Activated T-cell treated with anti-CD3 and anti-CD28 coated beads for 24 hours (primary cell): ENCODE measurements around the gene SPATA32.

Source experiments
- DNase-seq: peaks from one replicate; pipeline ENCODE4 v3.0.0-alpha.2; 2020; ENCODE audit warnings: low read depth

The SPATA32 gene

DNA sequence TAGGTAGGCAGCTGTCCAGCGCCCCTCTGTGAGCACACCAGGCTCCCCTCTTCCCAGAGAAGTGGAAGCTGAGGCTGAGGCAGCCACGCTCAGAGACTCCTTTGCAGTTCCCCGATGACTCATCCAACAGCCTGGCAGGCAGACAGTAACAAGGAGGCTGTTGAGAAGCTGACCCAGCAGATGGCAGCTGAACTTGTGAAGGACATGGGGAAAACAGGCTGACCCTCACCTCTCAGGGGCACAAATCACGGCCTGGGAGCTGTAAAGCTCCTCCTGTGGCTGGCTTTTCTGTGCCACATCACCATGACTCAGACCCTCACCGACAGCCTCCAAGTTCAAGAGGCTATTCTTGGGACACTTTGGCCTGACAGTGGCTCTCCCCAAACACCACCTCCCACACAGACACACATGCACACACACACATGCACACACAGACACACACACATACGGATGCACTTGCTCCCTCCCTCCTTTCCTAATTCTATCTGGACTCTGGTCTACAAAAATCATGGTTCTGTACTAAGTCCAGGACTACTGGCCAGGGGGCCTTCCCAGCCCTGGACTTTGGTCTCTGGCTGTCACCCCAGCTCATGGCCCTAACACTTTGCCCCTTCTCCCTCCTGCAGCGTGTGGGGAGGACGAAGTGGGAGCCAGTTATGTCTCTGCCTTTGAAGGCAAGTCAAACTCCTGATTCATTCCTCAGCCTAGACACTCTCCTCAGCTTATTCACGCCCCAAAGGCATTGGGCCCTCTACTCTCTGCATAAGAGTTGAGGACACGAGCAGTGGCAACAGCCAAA lies 31.7 kb upstream of the SPATA32 start:
- DNase-seq, result no peak

DNA sequence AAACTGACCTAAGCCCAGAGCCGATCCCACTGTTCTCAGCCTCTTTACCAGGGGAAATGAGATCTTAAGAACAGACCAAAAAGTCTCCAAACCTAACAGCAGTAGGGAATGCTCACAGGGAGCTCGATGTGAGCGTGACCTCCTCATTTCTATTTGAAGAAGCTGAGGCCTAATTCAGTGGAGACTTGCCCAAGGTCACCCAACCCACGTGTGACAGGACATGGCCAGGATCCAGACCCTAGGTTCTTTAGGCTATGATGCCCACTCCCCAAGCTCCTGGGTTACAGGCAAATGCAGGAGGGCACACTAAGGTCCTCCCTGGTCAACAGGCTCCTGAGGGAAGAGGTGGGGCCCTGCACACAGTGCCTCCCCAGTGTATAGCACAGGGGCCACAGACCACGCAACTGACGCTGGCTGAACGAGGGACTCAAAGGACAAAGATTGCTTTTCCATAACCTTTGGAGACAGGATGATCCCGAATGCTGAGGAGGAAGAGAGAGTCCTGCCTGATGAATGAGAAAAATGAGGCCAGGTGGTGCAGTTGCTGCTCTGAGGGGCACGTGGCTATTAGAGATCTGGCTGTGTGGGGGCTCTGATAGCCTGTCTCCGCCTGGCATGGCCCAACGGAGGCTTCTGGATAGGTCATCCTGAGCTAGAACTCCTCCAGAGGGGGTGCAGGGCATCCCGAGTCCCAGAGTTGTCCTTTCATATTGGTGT lies 31.0 kb upstream of the SPATA32 start:
- no peak for DNase-seq

DNA sequence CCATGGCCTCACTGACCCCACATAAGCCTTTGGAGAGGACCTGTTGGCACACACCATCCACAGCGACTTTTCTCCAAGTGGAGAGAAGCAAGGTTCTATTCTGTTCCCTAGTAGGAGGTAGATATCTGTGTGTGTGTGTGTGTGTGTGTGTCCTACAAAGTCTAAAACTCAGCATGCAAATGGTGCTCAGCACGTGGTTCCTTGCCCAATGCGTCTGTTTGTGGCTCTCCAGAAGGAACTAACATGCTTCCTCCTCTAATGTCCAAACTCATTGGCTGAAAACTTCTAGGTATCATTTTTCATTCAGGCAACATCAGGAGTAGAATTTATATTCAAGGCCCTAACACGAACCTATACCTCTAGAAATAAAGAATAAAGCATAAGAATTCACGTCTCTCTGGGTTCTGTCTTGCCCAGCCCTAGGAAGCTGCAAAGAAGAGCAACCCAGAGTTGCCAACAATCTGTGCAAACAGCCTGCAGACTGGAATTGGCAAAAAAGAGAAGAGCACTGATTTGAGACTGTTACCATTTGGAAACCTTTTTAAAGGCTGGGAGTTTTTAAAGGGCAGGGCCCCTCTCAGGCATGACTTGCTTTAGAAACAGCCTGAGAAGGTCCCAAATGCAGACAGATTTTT lies 29.4 kb upstream of the SPATA32 start:
- no peak for DNase-seq

DNA sequence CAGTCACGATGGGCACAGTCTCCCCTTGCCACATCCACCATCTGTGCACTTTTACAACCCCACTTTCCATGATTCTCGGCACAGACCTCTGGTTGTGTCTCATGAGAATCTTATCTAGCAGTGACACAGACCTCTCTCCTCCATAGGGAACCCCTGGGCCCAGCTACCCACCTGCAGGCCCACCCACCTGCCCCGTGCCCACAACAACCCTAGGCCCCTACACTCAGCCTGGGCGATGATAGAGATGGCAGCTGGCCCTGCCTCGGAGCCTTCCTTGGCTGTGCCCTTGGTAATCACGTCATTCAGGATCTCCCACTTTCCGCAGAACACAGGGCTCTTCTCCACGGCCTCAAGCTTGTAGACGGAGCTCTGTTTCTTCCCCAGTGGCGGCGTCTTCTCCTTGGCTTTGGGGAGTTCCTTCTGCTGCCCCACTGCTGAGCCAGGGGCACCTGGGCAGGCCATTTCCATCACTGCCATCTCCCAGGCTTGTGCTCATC lies 28.4 kb upstream of the SPATA32 start:
- DNase-seq, result no peak

DNA sequence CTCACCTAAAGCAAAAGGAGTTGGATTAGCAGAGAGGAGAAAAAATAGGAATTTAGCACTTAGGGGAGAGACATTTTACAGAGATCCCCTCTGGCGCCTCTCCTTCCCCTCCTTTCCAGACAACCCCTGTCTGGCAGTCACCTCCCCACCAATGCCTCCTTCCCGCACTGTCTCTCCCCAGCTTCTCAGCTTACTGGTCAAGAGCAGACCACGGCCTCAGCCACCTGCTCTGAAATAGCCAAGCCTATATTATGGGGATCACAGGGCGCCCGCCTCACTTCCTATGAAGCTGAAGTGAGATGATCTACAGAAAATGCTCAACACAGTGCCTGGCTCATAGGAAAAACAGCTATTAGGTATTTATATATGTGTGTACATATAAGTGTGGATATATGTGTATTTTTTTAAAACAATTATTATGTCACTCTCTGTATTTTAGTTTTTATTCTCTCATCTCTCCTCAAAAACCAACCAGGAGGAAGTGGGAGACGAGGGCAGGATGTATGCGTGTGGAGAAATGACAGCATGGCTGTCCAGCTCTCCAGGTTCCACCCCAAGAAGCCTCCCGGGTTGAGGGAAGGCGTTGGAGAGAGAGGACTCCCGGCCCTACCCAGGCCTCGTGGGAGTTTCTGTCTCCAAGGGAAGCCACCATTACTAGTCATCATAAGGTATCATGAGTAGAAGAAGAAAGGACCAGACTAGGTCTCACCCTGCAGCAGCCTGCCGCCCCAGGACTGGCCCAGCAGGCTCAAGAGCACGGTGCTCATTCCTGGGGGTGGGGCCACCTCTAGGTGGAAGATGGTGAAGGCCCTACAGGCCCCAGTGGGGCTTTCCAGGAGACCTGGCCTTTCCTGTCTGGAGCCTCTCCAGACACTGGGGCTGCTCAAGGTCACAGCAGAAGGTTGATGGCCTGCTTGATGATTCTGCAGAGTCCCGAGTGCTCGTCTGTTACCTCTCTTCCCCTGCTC lies 27.7 kb upstream of the SPATA32 start:
- DNase-seq, result no peak

DNA sequence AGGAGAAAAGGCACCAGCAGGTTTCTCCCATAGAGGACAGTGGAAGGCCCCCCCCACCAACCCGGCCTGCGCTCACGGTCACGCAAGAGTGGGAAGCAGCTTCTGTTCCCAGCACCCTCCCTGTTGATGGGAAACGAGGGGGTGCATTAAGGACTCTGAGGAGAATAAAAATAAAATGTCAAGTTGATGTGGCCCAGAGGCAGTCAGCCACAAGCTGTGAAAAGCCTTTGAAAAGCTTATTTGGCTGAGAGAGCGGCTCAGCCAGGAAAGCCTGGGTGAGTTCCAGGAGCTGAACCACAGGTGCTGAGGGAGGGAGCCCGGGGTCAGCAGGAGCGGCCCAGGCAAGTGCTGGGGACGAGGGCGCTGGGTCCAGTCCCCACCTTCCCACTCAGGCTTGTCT lies 26.9 kb upstream of the SPATA32 start:
- no peak for DNase-seq

DNA sequence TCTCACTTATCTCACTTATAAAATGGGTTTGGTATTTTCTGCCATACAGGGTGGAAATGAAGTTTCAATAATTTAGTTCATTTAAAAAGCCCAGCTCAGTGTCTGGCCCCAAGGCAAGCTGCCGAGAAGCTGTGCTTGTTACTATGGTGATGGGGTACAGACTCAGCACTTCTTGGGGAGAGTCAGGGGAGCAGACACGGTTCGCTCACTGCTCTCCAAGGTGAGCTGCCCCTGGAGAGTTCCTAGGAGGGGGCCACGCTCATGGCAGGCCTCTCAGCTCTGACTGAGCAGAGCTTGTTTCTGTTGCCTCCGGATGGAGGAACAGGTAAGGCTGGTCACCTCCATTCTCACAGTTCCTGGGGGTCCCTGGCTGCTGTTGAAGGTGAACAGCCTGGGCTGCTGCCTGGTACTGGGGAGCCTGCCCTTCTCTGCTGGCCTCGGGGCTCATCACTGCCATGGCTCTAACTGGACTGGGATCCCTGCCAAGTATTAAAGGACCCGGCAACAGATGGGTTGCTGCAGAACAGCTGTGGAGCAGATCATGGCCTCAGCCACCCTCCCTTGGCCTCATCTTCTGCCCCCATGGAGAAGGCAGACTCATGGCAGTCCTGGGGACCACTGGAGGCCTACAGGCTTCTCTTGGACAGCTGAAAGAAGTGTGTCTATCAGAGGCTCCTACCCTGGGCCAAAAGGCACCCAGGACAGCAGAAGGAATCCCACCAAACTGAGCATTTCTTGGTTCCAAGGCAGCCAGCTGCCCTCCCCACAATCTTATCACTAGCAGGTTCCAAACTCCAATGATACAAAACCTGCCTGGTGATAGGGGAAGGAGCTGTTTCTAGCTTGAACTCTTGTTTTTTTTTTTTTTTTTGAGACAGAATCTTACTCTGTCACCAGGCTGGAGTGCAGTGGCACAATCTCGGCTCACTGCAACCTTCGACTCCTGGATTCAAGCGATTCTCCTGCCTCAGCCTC lies 25.9 kb upstream of the SPATA32 start:
- no peak for DNase-seq

DNA sequence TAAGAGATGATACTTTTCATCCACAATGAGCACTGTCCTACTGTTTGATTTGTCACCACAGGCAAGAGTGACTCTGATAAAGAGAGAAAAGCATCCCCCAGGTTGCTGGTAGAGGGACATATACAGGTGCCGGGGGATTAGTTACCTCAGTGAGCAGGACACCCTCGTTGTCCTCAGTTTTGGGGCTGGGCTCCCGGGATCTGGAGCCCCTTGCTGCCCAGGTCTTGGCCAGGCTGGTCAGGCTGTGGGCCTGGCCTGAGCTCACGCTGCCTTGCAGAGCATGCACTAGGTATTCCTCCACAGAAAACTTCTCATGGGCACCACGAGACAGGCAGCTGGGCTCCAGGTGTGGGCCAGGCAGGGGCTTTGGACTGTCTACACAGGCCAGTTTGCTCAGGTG lies 24.4 kb upstream of the SPATA32 start:
- DNase-seq, result no peak

DNA sequence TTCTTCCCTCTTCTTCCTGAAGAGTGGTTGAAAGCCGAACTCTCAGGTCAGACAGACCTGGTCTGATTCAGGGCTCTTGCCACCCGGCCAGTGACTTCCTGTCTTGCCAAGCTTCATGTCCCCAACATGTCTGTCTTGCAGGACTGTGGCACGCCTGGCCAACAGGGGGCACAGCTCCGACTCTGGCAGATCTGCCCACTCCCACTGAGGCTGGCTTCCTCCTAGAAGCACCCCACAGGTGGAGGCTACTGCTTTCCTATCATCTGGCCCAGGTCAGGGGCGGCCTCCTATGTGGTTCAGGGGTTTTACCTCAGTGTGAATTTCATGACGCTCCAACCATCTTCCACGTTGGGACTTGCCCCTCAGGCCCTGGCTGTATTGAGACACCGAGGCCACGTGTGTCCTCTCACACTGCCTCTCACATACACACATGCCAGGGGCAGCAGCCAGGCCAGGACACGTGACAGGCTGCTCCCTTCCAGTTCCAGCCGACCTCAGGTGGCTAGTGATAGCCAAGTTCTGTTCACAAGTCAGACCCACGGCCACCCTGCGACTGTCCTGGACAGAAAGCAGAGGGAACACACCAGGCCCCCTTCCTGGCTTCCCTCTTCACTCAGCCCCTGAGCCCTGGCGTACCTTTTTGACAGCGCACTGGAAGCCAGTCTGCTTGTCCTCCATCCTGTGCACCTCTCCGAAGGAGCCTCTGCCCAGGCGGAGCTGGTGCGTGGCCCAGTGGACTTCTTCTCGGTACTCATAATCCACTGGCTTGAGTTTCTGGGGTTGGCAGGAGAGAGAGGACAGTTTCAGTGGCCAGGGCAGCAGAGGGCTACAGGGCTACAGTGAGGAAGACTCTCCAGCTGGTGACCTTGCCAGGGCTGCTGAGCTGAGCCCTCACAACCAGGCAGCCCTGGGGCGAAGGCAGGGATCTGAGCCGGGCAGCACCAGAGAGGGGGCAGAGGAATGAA lies 22.6 kb upstream of the SPATA32 start:
- no peak for DNase-seq

DNA sequence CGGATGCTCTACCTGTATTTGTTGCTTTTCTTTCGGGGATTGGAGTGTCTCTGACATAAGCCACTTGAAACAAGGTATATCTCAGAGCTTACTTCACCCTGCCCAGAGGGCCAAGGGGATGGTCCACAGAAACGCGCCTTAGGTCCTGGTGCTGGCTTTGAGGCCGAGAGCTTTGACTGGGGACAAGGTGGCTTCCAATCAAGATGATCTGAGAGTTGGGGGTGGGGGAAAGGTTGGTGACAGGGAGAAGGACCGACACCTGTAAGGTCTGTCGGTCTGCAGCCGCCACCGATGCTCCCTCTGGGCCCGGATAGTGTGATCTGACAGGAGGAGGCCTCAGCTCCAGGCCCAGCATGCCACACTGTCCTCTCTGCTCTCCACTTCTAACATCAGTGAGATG lies 21.8 kb upstream of the SPATA32 start:
- no peak for DNase-seq

DNA sequence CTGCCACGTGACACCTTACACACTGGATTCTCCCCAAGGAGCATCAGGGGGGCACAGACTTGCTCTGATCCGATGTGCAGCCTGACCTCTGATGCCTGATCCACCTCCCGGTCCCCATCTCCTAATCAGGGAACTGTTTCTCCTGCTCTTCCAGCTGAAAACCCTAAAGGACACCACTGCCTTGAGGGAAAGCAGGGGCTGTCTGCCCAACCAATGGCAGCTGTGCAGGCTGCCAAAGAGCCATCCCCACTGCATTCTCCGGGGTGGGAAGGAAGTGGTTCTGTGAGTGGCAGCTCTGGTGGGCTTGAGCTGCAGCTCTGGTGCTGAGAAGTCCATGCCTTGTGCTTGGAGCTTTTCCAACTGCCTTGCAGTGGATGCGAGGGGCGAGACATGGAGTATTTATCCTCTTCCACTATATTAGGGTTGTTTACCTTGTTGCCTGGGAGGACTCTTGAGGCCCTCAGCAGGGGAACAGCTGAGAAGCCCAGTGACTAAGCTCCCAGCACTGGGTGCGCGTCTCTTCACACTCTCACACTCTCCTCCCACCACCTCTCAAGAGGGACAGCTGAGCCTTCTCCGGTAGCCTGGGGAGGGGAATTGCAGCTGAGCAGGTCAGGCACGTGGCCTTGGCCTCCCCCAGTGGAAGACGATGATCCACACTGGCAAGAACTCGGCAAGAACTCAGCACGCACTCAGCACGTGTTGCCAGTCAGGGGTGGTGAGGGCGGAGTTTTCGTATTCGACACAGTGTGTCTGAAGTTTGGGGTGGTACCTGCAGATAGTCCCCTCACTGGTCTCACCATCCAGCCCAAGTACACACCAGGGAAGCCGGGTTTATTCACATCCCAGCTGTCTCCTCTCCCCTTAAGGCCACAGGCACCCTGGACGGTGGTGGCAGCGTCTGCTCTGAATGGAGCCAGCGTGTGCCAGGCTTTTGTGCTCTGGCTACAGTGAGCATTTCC lies 21.1 kb upstream of the SPATA32 start:
- DNase-seq, result no peak

DNA sequence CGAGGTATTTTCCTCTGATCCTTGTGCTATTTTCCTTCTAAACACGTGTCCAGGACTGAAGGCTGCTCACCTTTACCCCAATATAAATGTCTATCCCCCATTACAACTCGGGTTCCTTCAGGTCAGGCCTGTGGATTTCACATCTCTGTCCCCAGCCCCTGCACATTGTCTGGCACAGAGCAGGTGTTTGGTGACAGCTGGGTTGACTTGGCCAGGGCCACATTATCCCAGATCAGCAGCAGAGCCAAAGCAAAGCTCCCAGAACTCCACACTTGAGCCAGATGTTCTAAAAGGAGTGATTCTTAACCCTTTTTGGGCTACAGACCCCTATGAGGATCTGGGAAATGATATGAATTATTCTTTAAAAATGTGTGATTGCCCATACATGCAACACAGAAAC lies 18.0 kb upstream of the SPATA32 start:
- no peak for DNase-seq

DNA sequence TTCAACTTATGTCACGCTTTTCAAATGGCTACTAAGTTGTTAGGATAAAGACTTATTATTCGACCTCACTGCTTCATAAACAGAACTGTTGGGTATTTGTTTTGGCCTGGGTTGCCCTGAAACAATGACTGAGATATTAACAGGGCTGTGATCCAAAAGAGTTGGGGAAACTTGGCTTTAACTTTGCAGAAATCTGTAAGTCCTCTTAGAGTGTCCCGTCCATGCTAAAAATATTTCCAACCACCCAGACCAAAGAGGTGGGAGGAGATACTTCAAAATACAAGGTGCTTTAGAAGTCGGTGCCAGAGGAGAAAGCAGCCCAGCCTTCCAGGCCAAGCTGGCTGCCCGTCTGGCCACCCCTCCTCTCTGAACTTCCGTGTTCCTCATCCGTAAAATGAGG lies 16.1 kb upstream of the SPATA32 start:
- DNase-seq, result no peak

DNA sequence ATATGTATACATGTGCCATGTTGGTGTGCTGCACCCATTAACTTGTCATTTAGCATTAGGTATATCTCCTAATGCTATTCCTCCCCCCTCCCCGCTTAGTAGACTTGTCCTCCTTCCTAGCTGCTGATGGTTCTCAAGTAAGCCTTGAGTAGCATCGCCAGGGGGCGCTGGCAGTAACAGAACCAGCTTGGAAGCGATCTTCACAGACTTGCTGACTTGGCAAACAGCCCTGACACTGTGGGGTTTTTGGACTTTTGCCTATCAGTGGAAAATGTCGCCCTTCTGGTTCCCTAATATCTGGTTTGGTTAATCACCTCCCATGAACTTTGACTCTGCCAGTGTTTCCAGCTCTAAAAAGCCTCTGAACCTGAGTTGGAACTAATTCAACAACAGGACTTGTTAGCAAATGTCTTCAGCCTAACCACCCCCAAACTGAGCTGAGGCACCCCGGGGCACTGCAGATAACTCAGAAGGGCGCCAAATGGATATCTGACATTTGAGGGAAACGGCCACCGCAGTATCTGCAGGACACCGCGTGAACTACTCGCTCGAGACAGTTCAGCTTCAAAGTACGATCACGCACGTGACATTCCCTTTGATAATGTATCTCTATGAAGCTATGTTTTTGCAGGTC lies 15.4 kb upstream of the SPATA32 start:
- DNase-seq, result peak; percentile 82

DNA sequence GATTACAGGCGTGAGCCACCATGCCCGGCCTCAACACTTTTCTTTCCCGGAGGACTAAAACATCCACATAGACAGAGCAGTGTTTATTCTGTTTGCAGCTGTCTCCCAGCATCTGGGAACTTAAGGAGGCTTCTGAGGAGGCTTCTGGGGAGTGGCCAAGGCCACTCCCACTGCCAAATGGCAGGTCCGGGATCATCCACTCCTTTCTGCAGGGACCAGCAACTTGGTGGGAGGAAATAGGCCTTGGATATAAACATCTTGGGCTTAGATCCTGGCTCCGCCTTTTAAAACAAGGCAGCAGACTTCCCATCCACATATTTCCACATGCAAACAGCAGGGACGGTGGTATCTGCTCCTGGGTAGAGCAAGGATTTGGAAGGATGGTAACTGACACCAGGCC lies 14.1 kb upstream of the SPATA32 start:
- DNase-seq, result no peak

DNA sequence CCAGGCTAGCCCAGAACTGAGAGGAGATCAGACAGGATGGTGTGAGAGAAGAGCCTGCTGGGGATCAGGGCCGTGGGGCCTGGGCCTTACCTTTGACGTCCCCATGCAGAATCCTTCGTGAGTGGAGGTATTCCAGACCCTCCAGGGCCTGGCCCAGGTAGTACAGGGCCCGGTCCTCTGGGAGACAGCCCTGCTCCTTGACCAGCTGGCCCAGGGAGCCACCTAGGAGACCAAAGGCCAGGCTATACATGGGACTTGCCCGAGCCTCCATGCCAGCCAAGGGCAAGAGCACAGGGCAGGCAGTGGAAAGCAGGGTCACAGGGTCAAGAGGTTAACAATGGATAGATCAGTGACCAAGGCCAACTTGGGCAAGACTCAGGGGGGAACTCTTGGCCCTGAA lies 12.1 kb upstream of the SPATA32 start:
- no peak for DNase-seq

DNA sequence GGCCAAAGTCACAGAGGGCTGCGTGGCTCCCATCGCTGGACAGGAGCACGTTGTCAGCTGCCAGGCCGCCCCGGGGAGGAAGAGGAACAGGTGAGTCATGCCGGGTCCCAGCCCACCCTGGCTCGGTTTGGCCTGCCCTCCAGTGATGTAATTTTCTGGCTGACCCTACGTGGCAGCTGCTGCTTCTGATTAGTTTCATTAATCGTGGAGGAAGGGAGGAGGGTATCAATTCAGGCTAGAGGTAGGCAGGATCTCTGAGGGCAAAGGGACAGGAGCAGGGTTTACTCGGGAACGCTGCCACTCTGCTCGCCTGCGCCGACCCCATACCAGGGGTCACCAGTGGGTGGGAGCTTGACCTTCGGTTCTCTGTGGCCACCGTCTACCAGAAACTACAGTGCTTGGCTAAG lies 11.7 kb upstream of the SPATA32 start:
- DNase-seq, result no peak

DNA sequence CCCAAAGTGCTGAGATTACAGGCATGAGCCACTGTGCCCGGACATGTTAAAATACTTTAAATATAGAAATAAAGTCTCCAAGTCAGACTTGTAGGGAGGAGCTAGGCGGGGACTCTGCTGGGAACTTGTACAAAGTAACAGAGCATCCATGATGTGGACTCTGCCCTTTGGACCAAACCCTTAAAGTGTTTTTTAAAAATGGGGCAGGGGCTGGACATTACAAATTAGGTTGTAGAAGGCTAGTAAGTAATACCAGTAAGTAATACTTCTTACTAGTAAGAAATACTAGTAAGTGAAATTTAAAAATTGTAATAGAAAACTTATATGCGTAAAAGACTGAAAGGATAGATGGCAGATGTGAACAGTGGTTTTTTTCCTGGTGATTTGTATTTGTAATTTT lies 9.7 kb upstream of the SPATA32 start:
- no peak for DNase-seq
